ENCODE data around the gene HNRNPA2B1.
"Not testable (repeated sequence)": the region's sequence is repeated elsewhere in the genome, so short reads cannot be mapped to it uniquely, and the experiment has no call there.

HNRNPA2B1 gene

GRCh38 chr7:26183545-26184280 lies 16.8 kb downstream of the HNRNPA2B1 start:
- DNase-seq = peak; percentile 41

GRCh38 chr7:26182706-26183105 lies 17.8 kb downstream of the HNRNPA2B1 start:
- peak; percentile 41 for DNase-seq

DNA sequence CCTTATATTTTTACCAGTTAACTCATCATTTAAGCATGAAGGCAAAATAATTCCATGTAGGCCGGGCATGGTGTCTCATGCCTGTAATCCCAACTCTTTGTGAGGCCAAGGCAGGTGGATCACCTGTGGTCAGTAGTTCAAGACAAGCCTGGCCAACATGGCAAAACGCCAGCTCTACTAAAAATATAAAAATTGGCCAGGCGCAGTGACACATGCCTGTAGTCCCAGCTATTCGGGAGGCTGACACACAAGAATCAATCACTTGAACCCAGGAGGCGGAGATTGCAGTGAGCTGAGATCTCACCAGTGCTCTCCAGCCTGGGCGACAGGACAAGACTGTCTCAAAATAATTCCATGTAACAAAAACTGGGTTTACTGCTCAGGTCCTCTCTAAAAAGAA lies 18.3 kb downstream of the HNRNPA2B1 start:
- peak; percentile 37 for DNase-seq

GRCh38 chr7:26181474-26182227 lies 18.9 kb downstream of the HNRNPA2B1 start:
- DNase-seq = no peak

DNA sequence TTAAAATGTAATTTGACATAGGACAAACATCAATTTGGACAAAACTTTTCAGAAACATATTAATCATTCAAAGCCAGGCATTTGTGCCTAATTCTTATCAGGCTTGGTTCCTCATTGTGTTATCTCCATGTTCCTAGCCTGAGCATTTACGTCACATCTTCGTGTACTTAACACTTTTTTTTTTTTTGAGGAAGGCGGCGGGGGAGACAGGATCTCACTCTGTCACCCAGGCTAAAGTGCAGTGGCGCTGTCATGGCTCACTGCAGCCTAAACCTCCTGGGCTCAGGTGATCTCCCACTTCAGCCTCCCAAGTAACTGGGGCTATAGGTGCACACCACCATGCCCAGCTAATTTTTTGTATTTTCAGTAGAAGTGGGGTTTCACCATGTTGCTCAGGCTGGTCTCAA lies 19.8 kb downstream of the HNRNPA2B1 start:
- DNase-seq = no peak

DNA sequence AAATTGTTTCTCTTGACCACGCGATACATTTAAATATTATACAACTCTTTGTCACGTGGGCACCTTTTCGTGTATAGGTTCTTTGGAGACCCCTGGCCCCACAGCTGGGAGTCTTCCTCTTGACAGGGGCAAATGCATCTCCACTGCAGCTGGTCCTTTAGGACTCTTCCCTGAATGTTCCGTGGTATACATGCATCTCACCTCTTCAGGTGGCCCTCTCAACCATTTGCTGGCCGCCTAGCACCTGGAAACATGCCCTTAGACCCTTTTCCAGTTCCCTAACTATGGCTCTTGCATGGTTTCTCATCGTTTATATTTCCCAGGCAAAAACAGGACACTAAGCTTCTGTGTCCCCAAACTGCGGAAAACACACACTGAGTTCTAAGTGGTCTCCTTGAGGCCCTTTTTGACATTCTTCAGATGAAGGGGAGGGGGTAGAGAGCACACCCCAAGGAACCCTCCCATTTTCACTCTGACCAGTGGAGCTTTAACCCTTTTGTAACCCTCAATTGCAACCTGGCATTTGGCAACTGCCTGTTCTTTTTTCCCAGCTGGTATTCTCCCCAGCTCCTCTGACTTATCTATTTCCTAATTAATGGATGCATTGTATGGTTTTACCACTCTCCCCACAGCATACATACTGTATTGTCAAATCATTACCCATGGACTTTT lies 20.6 kb downstream of the HNRNPA2B1 start:
- no peak for DNase-seq

DNA sequence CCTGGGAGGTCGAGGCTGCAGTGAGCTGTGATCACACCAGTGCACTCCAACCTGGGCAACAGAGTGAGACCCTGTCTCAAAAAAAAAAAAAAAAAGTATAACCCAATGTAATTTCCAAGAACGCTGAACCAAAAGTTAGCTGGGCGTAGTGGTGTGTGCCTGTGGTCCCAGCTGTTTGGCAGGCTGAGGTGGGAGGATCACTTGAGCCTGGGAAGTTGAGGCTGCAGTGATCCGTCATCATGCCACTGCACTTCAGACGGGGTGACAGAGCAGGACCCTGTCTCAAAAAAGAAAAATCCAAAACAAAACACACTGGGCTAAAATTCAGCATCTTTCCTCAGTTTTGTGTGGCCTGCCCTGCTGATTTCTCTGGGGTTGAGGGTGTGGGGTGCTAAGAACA lies 21.1 kb downstream of the HNRNPA2B1 start:
- no peak for DNase-seq

GRCh38 chr7:26178272-26178960 lies 22.1 kb downstream of the HNRNPA2B1 start:
- no peak for DNase-seq

GRCh38 chr7:26177269-26177668 lies 23.3 kb downstream of the HNRNPA2B1 start:
- DNase-seq = not testable (repeated sequence)

GRCh38 chr7:26176696-26177095 lies 23.9 kb downstream of the HNRNPA2B1 start:
- not testable (repeated sequence) for DNase-seq

- DNase-seq = not testable (repeated sequence)
These were observed 24.6 kb downstream of the HNRNPA2B1 start for GRCh38 chr7:26175903-26176302.

DNA sequence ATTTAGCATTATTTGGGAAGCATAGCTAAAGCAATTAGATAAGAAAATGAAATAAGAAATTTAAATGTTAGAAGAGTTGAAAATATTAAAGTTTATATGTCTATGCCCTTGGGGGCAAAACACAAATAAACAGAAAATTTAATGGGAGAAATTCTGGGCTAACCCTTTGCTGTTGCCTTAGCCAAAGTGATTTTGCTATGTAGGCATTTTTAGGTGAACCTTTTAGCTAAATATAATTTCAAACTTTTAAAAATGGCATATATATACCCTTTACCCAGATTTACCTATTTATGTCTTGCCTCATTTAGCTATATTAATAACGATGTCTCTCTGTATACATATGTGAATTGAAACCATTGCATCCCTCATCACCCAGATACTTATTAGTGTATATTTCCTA lies 28.5 kb downstream of the HNRNPA2B1 start:
- no peak for DNase-seq

DNA sequence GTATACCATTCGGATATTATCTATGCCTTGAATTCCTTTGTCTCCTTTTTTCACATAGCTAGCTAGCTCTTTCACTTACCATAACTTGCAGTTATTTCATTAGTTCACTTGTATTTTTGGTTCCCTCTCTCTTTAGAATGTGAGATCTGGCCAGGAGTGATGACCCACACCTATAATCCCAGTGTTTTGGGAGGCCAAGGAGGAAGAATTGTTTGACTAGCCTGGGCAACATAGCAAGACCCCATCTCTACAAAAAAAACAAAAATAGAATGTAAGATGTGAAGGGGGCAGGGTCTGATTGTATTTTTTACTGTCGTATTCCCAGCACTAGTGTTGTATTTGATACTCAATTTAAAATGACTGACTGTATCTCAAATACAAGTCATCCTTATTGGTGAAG lies 28.9 kb downstream of the HNRNPA2B1 start:
- DNase-seq = no peak

- DNase-seq = no peak
These were observed 29.9 kb downstream of the HNRNPA2B1 start for GRCh38 chr7:26170663-26171062.

DNA sequence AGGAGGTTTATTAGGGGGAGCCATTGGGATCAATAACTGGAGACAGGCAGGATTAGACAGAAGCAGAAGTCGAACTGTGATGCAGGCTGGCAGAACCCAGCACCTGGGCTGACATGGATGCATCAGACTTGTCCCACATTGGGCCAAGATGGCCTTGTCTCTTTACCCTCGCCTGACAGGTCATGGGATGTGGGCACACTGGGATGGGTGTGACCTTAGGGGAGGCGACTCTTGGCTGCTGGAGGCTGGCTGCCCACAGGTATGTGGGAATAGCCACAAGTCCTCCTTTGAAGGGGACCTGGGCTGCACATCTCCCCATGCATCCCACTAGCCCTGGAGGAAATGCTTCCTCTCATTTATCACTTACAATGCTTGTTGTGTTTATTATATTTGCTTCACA lies 31.3 kb downstream of the HNRNPA2B1 start:
- no peak for DNase-seq

- no peak for DNase-seq
These were observed 32.0 kb downstream of the HNRNPA2B1 start for GRCh38 chr7:26168458-26169023.

- DNase-seq = peak; percentile 71
These were observed 33.1 kb downstream of the HNRNPA2B1 start for GRCh38 chr7:26167303-26167934.

GRCh38 chr7:26166684-26167266 lies 33.8 kb downstream of the HNRNPA2B1 start:
- DNase-seq = peak; percentile 29

GRCh38 chr7:26165950-26166683 lies 34.4 kb downstream of the HNRNPA2B1 start:
- no peak for DNase-seq

DNA sequence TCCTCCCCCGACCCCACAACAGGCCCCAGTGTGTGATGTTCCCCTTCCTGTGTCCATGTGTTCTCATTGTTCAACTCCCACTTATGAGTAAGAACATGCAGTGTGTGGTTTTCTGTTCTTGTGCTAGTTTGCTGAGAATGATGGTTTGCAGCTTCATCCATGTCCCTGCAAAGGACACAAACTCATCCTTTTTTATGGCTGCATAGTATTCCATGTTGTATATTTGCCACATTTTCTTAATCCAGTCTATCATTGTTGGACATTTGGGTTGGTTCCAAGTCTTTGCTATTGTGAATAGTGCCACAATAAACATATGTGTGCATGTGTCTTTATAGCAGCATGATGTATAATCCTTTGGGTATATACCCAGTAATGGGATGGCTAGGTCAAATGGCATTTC lies 36.7 kb downstream of the HNRNPA2B1 start:
- not testable (repeated sequence) for DNase-seq

- DNase-seq = no peak
These were observed 38.1 kb downstream of the HNRNPA2B1 start for GRCh38 chr7:26162431-26162830.
